Panc1 (cell line): ENCODE results near the gene EIF2B1. TPM values are rescaled to one million over a fixed set of nuclear protein-coding genes. Genes with fewer than 3 reads are reported as not detected.

Source experiments
- ATAC-seq: fragments of 200-7000 bp; cut with Tn5 transposase; 2 replicates; pipeline ENCODE4 v1.9.1; 2020; ENCODE audit warnings: mild to moderate bottlenecking, moderate library complexity
- BruUV-seq: library from RNA; stranded (reverse); fragments of 400-500 nt; replicated peaks from 2 replicates; lab custom pipeline; 2021; lab: Mats Ljungman, UMichigan
- CTCF ChIA-PET: fragments of 300-600 bp; sonication (Branson Sonifier 250); formaldehyde crosslinking; loops from one replicate; lab custom pipeline; 2022; ENCODE audit warnings: antibody characterized with exemption; lab: Charles Lee
- POLR2A ChIA-PET: fragments of 300-600 bp; sonication (Branson Sonifier 250); formaldehyde crosslinking; loops from one replicate; lab custom pipeline; 2022; ENCODE audit warnings: antibody characterized with exemption; lab: Charles Lee
- DNase-seq: peaks from one replicate; pipeline ENCODE4 v3.0.0-alpha.2; 2010; ENCODE audit warnings: low read depth, low spot score
- H3K27ac ChIP-seq: 2 replicates; pipeline ENCODE4 v1.5.1; 2011; ENCODE audit warnings: mild to moderate bottlenecking, low read length, inconsistent platforms
- H3K27me3 ChIP-seq: fragments of 200-500 bp; sonication (Bioruptor generic); 2 replicates; pipeline ENCODE4 v1.6.0; 2014; ENCODE audit warnings: low read length, inconsistent platforms; ENCODE audit not compliant: control insufficient read depth, insufficient read depth
- H3K36me3 ChIP-seq: fragments of 200-500 bp; sonication (Bioruptor generic); 2 replicates; pipeline ENCODE4 v1.5.1; 2014; ENCODE audit warnings: inconsistent platforms, mild to moderate bottlenecking, low read length, moderate library complexity; ENCODE audit not compliant: control insufficient read depth, insufficient read depth
- H3K4me1 ChIP-seq: 2 replicates; pipeline ENCODE4 v1.5.1; 2011; ENCODE audit warnings: inconsistent platforms, mild to moderate bottlenecking, low read length, moderate library complexity; ENCODE audit not compliant: control insufficient read depth, insufficient read depth
- H3K4me3 ChIP-seq, 2 experiments: 2 replicates each; pipeline ENCODE4 v1.5.1; 2011 to 2012; ENCODE audit warnings: low read depth in 2 of 2, low read length in 2 of 2, mild to moderate bottlenecking in 2 of 2, inconsistent platforms in 1 of 2, moderate library complexity in 1 of 2
- H3K9me3 ChIP-seq: fragments of 200-500 bp; sonication (Bioruptor generic); 2 replicates; pipeline ENCODE4 v1.5.1; 2014; ENCODE audit warnings: low read depth, mild to moderate bottlenecking, inconsistent platforms, low read length, moderate library complexity; ENCODE audit not compliant: control insufficient read depth, insufficient read depth
- POLR2AphosphoS5 ChIP-seq: IDR thresholded peaks from 2 replicates; pipeline ENCODE4 v1.6.1; 2012; ENCODE audit warnings: mild to moderate bottlenecking, low read depth, low read length, moderate library complexity
- SIN3A ChIP-seq: IDR thresholded peaks from 2 replicates; pipeline ENCODE4 v1.6.1; 2012; ENCODE audit warnings: low read depth, mild to moderate bottlenecking, low read length, moderate library complexity, borderline replicate concordance; ENCODE audit not compliant: insufficient read depth
- TCF7L2 ChIP-seq: IDR thresholded peaks from 2 replicates; pipeline ENCODE4 v1.6.1; 2011; ENCODE audit warnings: mild to moderate bottlenecking, low read depth, low read length, inconsistent platforms
- in situ Hi-C: cut with HindIII; loops from 2 replicates; pipeline ENCODE4 v1.10.0; 2016; ENCODE audit warnings: low sequenced_read_pairs, low pct_unique_long_range_greater_than_20kb
- intact Hi-C: fragments of 100-400 bp; cut with micrococcal nuclease; formaldehyde crosslinking; loops from one replicate; pipeline ENCODE4 v1.10.0; 2022; ENCODE audit not compliant: unreplicated experiment
- total RNA-seq: library from RNA; stranded (reverse); gene quantifications from one replicate; pipeline ENCODE4 v1.2.1, GENCODE V29; 2021; ENCODE audit not compliant: unreplicated experiment
- TF ChIP-seq, protein P1 (sequence below): fragments of 450-650 bp; IDR thresholded peaks from 2 replicates; pipeline ENCODE4 v1.5.1; 2017; ENCODE audit warnings: mild to moderate bottlenecking
- TF ChIP-seq, protein P2 (sequence below), 2 experiments: IDR thresholded peaks; 2 replicates each; pipeline ENCODE4 v1.6.1; 2011 to 2012; ENCODE audit warnings: low read depth in 2 of 2, control low read depth in 1 of 2, low read length in 1 of 2, mild to moderate bottlenecking in 1 of 2, moderate library complexity in 1 of 2; ENCODE audit not compliant: insufficient read depth in 1 of 2

EIF2B1 gene
- total RNA-seq, 1 experiment from 2014 or later = 49.4 TPM

DNA sequence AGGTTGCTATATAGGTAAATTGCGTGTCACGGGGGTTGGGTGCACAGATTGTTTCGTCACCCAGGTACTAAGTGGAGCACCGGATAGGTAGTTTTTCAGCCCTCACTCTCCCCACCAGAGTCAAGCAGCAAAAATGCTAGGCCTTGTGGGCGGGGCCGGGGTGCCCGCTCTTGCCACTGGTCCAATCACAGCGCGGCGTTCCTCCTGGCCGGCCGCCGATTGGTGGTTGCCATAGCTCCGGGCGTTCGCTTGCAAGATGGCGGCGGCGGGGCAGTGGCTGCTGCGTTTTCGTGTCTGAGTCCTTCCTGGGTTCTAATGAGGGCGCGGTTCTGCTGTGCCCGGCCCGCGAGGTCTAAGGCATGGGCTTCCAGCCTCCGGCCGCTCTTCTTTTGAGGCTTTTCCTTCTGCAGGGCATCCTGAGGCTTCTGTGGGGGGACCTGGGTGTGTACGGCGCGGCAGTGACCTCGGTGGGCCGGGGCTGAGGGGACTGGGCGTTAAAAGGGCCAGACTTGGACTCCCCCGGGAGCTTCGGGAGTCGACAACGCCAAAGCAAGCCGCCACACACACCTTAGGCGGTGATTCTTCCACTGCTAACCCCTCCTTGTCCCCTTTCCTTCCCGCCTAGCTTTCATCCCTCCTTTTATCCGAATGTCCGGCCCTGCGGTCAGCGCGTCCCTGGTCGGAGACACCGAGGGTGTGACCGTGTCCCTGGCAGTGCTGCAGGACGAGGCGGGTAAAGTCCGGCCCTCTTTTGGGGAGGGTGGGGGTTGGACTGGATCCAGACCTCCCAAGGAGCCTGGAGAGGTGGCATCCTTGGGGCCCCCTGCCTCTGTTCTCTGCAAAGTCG is 37.6 kb upstream of the EIF2B1 start, which contains the start of gene TCTN2:
TCTN2 (plus strand) TSS at position 232 of the 847 bp plus-strand sequence; CDS start at position 360, 128 bp downstream.
- ChIA-PET CTCF (no interaction called here), POLR2A (no interaction called here)
- intact Hi-C loops = no loop called here
- Histone ChIP-seq H3K4me3 (peak within 1 kb of the TSS; percentile 87 to 90), H3K27me3 (no peaks in the 10 kb centered on the region), H3K4me1 (peaks cover 10% of the 10 kb centered on the region; the same call in 1 of the 2 replicates), H3K36me3 (no peaks in the 10 kb centered on the region), H3K27ac (peak within 1 kb of the TSS; percentile 75), H3K9me3 (no peaks in the 10 kb centered on the region)
- in situ Hi-C loops = no loop called here
- DNase-seq (peak; percentile 39), ATAC-seq (peak; percentile 99)
- TF ChIP-seq, protein P1, sequence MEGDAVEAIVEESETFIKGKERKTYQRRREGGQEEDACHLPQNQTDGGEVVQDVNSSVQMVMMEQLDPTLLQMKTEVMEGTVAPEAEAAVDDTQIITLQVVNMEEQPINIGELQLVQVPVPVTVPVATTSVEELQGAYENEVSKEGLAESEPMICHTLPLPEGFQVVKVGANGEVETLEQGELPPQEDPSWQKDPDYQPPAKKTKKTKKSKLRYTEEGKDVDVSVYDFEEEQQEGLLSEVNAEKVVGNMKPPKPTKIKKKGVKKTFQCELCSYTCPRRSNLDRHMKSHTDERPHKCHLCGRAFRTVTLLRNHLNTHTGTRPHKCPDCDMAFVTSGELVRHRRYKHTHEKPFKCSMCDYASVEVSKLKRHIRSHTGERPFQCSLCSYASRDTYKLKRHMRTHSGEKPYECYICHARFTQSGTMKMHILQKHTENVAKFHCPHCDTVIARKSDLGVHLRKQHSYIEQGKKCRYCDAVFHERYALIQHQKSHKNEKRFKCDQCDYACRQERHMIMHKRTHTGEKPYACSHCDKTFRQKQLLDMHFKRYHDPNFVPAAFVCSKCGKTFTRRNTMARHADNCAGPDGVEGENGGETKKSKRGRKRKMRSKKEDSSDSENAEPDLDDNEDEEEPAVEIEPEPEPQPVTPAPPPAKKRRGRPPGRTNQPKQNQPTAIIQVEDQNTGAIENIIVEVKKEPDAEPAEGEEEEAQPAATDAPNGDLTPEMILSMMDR = no peak
- TF ChIP-seq TCF7L2 = no peak
- TF ChIP-seq, protein P2, sequence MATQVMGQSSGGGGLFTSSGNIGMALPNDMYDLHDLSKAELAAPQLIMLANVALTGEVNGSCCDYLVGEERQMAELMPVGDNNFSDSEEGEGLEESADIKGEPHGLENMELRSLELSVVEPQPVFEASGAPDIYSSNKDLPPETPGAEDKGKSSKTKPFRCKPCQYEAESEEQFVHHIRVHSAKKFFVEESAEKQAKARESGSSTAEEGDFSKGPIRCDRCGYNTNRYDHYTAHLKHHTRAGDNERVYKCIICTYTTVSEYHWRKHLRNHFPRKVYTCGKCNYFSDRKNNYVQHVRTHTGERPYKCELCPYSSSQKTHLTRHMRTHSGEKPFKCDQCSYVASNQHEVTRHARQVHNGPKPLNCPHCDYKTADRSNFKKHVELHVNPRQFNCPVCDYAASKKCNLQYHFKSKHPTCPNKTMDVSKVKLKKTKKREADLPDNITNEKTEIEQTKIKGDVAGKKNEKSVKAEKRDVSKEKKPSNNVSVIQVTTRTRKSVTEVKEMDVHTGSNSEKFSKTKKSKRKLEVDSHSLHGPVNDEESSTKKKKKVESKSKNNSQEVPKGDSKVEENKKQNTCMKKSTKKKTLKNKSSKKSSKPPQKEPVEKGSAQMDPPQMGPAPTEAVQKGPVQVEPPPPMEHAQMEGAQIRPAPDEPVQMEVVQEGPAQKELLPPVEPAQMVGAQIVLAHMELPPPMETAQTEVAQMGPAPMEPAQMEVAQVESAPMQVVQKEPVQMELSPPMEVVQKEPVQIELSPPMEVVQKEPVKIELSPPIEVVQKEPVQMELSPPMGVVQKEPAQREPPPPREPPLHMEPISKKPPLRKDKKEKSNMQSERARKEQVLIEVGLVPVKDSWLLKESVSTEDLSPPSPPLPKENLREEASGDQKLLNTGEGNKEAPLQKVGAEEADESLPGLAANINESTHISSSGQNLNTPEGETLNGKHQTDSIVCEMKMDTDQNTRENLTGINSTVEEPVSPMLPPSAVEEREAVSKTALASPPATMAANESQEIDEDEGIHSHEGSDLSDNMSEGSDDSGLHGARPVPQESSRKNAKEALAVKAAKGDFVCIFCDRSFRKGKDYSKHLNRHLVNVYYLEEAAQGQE (IDR thresholded peaks at IDR 0.05; ENCODE audit: insufficient read depth in 1 of 2, low read depth in 2 of 2, low read length in 1 of 2) = no peak
- 0 out of 2 replicates have a peak, but pooled peaks have one; percentile 34 for TF ChIP-seq POLR2AphosphoS5
- peak; percentile 98 for TF ChIP-seq SIN3A
- TSS peak; percentile 78 for BruUV-seq

DNA sequence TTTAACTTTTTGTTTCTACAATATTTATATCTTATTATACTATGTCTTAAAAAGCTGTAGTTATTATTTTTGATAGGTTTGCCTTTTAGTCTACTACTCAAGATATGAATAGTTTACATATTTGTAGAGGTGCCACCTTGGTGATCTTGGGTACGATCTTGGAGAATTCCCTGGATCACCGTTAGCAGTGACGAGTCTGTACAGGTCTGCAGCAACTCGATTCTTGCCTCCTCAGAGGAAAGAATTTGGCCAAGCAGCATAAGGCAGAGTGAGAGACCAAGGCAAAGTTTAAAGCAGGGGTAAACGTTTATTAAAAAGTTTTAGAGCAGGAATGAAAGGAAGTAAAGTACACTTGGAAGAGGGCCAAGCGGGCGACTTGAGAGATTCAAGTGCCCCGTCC is 34.3 kb upstream of the EIF2B1 start:
- in situ Hi-C loops (no loop called here), intact Hi-C loops (no loop called here)
- no peak overlapping the region for H3K27ac ChIP-seq
- POLR2A ChIA-PET = no interaction called here
- ATAC-seq (no peak), DNase-seq (no peak)
- no peaks in the 10 kb centered on the region for H3K27me3 ChIP-seq
- no TSS peak for BruUV-seq
- H3K9me3 ChIP-seq = no peaks in the 10 kb centered on the region
- no peak overlapping the region for H3K4me3 ChIP-seq
- peaks cover 10% of the 10 kb centered on the region; the same call in 1 of the 2 replicates for H3K4me1 ChIP-seq
- H3K36me3 ChIP-seq = no peaks in the 10 kb centered on the region
- CTCF ChIA-PET = no interaction called here
- TF ChIP-seq SIN3A = no peak
